ENCODE measurements around the gene CFAP206. TPM values are rescaled to one million over a fixed set of nuclear protein-coding genes. Genes with fewer than 3 reads are reported as not detected.

Gene CFAP206
- total RNA-seq, 1 experiment from 2014 or later, result 1.2 TPM

Other genes with a start within 250 kb of the CFAP206 start
- gene SMIM8, start 85.4 kb upstream of the CFAP206 start, total RNA-seq (2014; rRNA removed; shearing (Covaris generic)), result 2.8 and 3.4 TPM in 2 replicates
- gene GJB7, start 78.7 kb upstream of the CFAP206 start, total RNA-seq (2014; rRNA removed; shearing (Covaris generic)), result not detected in 2 replicates
- gene C6orf163, start 63.2 kb upstream of the CFAP206 start, total RNA-seq (2014; rRNA removed; shearing (Covaris generic)), result 0.15 and 0.63 TPM in 2 replicates
- gene SLC35A1, start 65.0 kb downstream of the CFAP206 start, total RNA-seq (2014; rRNA removed; shearing (Covaris generic)), result 14.1 and 22.6 TPM in 2 replicates
- 38.9 and 39.6 TPM in 2 replicates for gene RARS2, start 182.0 kb downstream of the CFAP206 start, total RNA-seq (2014; rRNA removed; shearing (Covaris generic))
- 39.1 and 44.2 TPM in 2 replicates for gene ORC3, start 182.2 kb downstream of the CFAP206 start, total RNA-seq (2014; rRNA removed; shearing (Covaris generic))

Measured in Daoy (cell line).